Muscle of arm (tissue), 12 donors: Measurements from ENCODE around the gene RUFY3. TPM values are rescaled to one million over a fixed set of nuclear protein-coding genes. Genes with fewer than 3 reads are reported as not detected.
"Not testable (repeated sequence)": the region's sequence is repeated elsewhere in the genome, so short reads cannot be mapped to it uniquely, and the experiment has no call there.

ENCODE experiments used
- DNase-seq: peaks from one replicate; pipeline ENCODE4 v3.0.0-alpha.2; 2013
- polyA plus RNA-seq, 12 donors: library from polyadenylated mRNA; unstranded; fragments of 120-200 nt; gene quantifications; one replicate each; pipeline ENCODE4 v1.2.1, GENCODE V29; 2013; ENCODE audit not compliant: insufficient read length in 12 of 12

RUFY3 gene
- polyA plus RNA-seq, 12 donors: 50.2 to 154 (median 93.2) TPM; not detected in 1

- peak; percentile 78 for DNase-seq
These were observed 17.4 kb upstream of the RUFY3 start for GRCh38 chr4:70704215-70704930.

DNA sequence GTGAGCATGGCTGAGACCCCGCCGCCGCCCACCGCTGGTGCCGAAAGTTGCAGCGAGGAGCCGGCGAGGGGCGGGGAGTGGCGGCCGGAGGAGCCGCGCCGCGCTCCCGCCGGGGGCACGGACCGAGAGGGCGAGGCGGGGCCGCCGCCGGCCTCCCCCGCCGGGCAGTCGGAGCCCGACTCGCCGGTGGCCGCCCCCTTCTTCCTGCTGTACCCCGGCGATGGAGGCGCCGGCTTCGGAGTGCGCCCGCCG, 16.9 kb upstream of the RUFY3 start:
- peak; percentile 6 for DNase-seq

- DNase-seq: peak; percentile 71
These were observed 16.4 kb upstream of the RUFY3 start for GRCh38 chr4:70705183-70706043.

- DNase-seq: no peak
These were observed 15.7 kb upstream of the RUFY3 start for GRCh38 chr4:70706044-70706461.

DNA sequence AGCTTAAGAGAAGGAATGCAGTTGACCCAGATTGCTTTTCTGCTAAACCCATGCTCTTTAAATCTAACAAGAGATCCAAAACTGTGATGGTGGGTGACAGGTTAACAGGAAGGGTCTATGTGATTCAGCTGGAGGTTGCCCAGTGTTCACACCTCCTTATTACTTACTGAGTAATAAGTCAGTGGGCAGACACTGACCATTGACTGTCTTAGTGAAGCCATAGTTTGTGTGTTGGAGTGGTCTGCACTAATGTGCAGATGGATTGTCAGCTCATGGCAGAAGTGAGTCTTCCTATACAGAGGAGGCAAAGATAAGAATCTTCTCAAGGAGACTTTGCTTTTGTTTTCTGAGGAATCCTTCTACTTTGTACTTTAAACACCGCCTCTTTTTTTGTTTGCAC, 15.2 kb upstream of the RUFY3 start:
- no peak for DNase-seq

GRCh38 chr4:70709611-70710205, 12.1 kb upstream of the RUFY3 start:
- no peak for DNase-seq

- no peak for DNase-seq
These were observed 10.2 kb upstream of the RUFY3 start for GRCh38 chr4:70711599-70711998.

GRCh38 chr4:70712150-70712549, 9.6 kb upstream of the RUFY3 start:
- no peak for DNase-seq

DNA sequence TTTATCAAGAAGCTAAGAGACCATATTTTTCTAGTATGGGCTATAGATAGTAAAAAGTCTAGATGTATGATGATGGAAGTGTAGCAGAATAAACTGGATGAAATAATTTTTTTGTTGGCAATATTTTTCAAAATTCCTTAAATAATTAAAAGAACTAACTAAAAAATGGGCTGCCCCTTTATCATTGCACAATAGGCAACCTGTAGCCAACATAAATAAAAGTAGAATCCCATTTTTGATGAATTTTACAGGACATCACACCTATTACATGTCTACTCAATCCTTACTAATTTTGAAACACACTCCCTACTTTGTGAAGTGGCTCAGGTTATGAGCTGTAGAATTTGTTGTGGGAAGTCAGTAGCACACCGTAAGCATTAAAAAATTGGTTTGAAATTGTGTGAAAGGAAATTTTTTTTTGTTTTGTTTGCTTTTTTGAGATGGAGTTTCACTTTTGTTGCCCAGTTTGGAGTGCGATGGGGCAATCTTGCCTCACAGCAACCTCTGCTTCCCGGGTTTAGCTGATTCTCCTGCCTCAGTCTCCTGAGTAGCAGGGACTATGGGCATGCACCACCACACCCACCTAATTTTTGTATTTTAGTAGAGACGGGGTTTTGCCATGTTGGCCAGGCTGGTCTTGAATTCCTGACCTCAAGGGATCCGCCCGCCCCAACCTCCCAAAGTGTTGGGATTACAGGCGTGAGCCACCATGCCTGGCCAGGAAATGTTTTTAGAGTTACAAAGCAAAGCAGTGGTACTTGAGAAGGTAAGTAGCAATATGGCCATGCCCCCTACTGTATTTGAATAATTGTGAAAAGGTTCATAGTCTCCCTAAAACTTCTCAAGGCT, 8.9 kb upstream of the RUFY3 start:
- DNase-seq: no peak

- DNase-seq: no peak
These were observed 8.2 kb upstream of the RUFY3 start for GRCh38 chr4:70713453-70714078.

DNA sequence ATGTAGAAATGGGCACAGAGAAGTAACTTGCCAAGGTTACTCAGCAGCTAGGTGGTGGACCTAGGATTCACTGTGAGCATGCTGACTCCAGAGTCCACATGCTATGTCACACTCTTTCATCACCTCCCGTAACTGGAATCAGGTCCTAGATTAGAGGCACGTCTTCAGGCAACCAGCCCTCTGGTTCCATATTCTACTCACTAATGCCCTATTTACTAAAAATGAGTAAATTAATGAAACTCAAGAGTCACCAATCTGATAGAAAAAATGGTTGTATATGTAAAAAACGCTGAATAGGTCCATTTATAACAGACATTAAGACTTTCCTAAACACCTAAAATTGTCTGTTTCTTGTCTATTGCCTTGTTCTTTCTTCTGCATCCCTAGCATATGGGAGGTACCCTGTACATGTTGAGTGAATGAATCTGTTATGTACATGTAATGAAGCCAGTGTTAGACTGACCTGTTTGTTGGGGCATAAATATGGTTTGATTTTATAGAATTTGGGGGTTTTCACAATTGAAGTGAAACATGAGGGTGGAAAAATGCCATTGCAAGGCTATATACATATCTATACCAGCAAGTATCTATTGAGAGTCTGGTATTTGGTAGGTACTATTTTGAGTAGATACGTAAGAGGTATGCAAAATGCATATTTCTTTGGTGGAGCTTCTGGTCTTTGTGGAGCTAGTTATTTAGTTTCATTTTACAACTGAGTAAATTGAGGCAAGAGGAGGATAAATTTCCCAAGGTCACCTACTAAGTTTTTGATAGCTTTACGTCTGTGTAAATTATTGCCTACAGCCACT, 7.5 kb upstream of the RUFY3 start:
- DNase-seq: no peak

- DNase-seq: no peak
These were observed 6.7 kb upstream of the RUFY3 start for GRCh38 chr4:70715097-70715496.

GRCh38 chr4:70718811-70719604, 2.8 kb upstream of the RUFY3 start:
- DNase-seq: no peak

GRCh38 chr4:70722199-70722791, 531 bp downstream of the RUFY3 start:
- no peak for DNase-seq

- no peak for DNase-seq
These were observed 2.7 kb downstream of the RUFY3 start for GRCh38 chr4:70724463-70724862.

- DNase-seq: no peak
These were observed 3.9 kb downstream of the RUFY3 start for GRCh38 chr4:70725633-70726032.

GRCh38 chr4:70726515-70726914, 4.8 kb downstream of the RUFY3 start:
- not testable (repeated sequence) for DNase-seq

DNA sequence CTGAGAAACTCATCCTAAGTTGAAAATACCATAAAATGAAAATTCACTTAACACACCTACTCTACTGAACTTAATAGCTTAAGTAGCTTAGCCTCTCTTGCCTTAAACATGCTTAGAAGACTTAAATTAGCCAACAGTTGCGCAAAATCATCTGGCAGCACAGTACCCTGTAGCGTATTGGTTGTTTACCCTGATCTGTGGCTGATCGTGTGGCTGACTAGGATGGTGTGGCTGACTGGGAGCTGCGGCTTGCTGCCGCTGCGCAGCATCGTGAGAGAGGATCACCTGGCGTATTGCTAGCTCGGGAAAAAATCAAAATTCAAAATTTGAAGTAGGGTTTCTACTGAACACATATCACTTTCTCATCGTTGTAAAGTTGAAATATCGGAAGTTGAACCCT, 6.3 kb downstream of the RUFY3 start:
- no peak for DNase-seq

DNA sequence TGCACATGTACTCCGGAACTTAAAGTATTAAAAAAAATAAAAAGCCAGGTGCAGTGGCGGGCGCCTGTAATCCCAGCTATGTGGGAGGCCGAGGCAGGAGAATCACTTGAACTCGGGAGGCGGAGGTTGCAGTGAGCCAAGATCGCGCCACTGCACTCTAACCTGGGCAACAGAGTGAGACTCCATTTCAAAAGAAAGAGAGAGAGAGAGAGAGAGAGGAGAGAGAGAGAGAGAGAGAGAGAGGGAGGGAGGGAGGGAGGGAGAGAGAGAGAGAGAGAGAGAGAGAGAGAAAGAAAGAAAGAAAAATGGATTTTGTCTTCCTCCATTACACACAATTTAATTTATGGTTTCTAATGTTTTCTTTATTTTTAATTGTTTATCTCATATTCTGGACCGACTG, 11.1 kb downstream of the RUFY3 start:
- not testable (repeated sequence) for DNase-seq
